C4-2B (cell line): ENCODE data around the gene PPP1CB.

Source experiments
- CTCF ChIP-seq: fragments of 450-650 bp; conservative IDR thresholded peaks from 2 replicates; pipeline ENCODE4 v1.5.1; 2017; ENCODE audit warnings: mild to moderate bottlenecking
- ZFX ChIP-seq: fragments of 450-650 bp; IDR thresholded peaks from 2 replicates; pipeline ENCODE4 v1.6.1; 2017

- TF ChIP-seq CTCF (no peak), ZFX (no peak)
Observed at GRCh38 chr2:28713577-28714298, 37.9 kb upstream of the PPP1CB start.
